DOHH2 (cell line): ENCODE results near the gene ANTXRL.
A peak's percentile ranks its signal among the peaks of the same experiment; 100 is the strongest.
"Not testable (repeated sequence)": the region's sequence is repeated elsewhere in the genome, so short reads cannot be mapped to it uniquely, and the experiment has no call there.

Experiments
- H3F3A ChIP-seq: fragments of 200-600 bp; sonication (generic), shearing (Covaris generic); 2 replicates; pipeline ENCODE4 v1.6.0; 2016; ENCODE audit warnings: antibody characterized with exemption, mild to moderate bottlenecking; ENCODE audit not compliant: control insufficient read depth, insufficient read depth
- H3K27ac ChIP-seq: fragments of 200-600 bp; sonication (generic); 2 replicates; pipeline ENCODE4 v1.5.1; 2014; ENCODE audit warnings: low read depth, mild to moderate bottlenecking, low read length, moderate library complexity
- H3K27me3 ChIP-seq: fragments of 200-600 bp; sonication (generic); 2 replicates; pipeline ENCODE4 v1.6.1; 2014; ENCODE audit warnings: mild to moderate bottlenecking, low read length, mixed read lengths; ENCODE audit not compliant: control insufficient read depth
- H3K36me3 ChIP-seq: fragments of 200-600 bp; sonication (generic); 2 replicates; pipeline ENCODE4 v1.6.1; 2014; ENCODE audit warnings: mild to moderate bottlenecking, low read length, moderate library complexity, mixed read lengths; ENCODE audit not compliant: control insufficient read depth
- H3K4me1 ChIP-seq: fragments of 200-600 bp; sonication (generic); 2 replicates; pipeline ENCODE4 v1.6.1; 2014; ENCODE audit warnings: mild to moderate bottlenecking, low read length, mixed read lengths; ENCODE audit not compliant: control insufficient read depth
- H3K4me2 ChIP-seq: fragments of 200-600 bp; sonication (generic); 2 replicates; pipeline ENCODE4 v1.6.0; 2014; ENCODE audit warnings: mild to moderate bottlenecking, low read length, moderate library complexity
- H3K4me3 ChIP-seq: fragments of 200-600 bp; sonication (generic); 2 replicates; pipeline ENCODE4 v1.5.1; 2014; ENCODE audit warnings: mild to moderate bottlenecking, low read length, mixed read lengths
- H3K79me2 ChIP-seq: fragments of 200-600 bp; sonication (generic); 2 replicates; pipeline ENCODE4 v1.6.1; 2014; ENCODE audit warnings: mild to moderate bottlenecking, low read length, mixed read lengths; ENCODE audit not compliant: control insufficient read depth
- H3K9me2 ChIP-seq: fragments of 200-600 bp; sonication (generic); replicated peaks from 2 replicates; pipeline ENCODE4 v1.6.1; 2014; ENCODE audit warnings: mild to moderate bottlenecking, low read length, mixed read lengths; ENCODE audit not compliant: control insufficient read depth
- H3K9me3 ChIP-seq: fragments of 200-600 bp; sonication (generic); 2 replicates; pipeline ENCODE4 v1.6.1; 2014; ENCODE audit warnings: antibody characterized with exemption, low read length, mixed read lengths; ENCODE audit not compliant: control insufficient read depth, insufficient read depth
- H4K20me1 ChIP-seq: fragments of 200-600 bp; sonication (generic); 2 replicates; pipeline ENCODE4 v1.6.0; 2014; ENCODE audit warnings: low read depth, mild to moderate bottlenecking, antibody characterized with exemption, low read length, moderate library complexity; ENCODE audit not compliant: control insufficient read depth, insufficient read depth
- CTCF ChIP-seq: fragments of 200-600 bp; sonication (generic); IDR thresholded peaks from one replicate; pipeline ENCODE4 v1.5.1; 2014; ENCODE audit warnings: antibody characterized with exemption, mild to moderate bottlenecking, low read depth, low read length; ENCODE audit not compliant: poor library complexity, severe bottlenecking
- EZH2phosphoT487 ChIP-seq: fragments of 200-600 bp; sonication (generic); IDR thresholded peaks from 2 replicates; pipeline ENCODE4 v1.6.1; 2017; ENCODE audit warnings: borderline replicate concordance, mild to moderate bottlenecking, antibody characterized with exemption, low read length, moderate library complexity, mixed read lengths

The ANTXRL gene

GRCh38 chr10:46255801-46256747, 30.7 kb upstream of the ANTXRL start:
- no peaks in the 10 kb centered on the region for H3F3A ChIP-seq
- H3K79me2 ChIP-seq: no peaks in the 10 kb centered on the region
- H3K9me2 ChIP-seq: no peaks in the 10 kb centered on the region
- no peak overlapping the region for H3K27ac ChIP-seq
- H4K20me1 ChIP-seq: no peaks in the 10 kb centered on the region
- H3K4me2 ChIP-seq: no peak overlapping the region
- no peaks in the 10 kb centered on the region for H3K9me3 ChIP-seq
- no peaks in the 10 kb centered on the region; the same call in 1 of the 2 replicates for H3K36me3 ChIP-seq
- H3K4me1 ChIP-seq: peaks cover 5% of the 10 kb centered on the region
- TF ChIP-seq EZH2phosphoT487: no peak
- peak; percentile 48 for TF ChIP-seq CTCF
- H3K4me3 ChIP-seq: no peak overlapping the region
- no peaks in the 10 kb centered on the region for H3K27me3 ChIP-seq

GRCh38 chr10:46257099-46257498, 29.7 kb upstream of the ANTXRL start:
- no peaks in the 10 kb centered on the region for H3K9me2 ChIP-seq
- peaks cover 3% of the 10 kb centered on the region; the same call in 1 of the 2 replicates for H3K36me3 ChIP-seq
- H3K79me2 ChIP-seq: no peaks in the 10 kb centered on the region
- no peak overlapping the region for H3K4me2 ChIP-seq
- H4K20me1 ChIP-seq: no peaks in the 10 kb centered on the region
- H3K27ac ChIP-seq: no peak overlapping the region
- H3K4me3 ChIP-seq: no peak overlapping the region
- H3K27me3 ChIP-seq: no peaks in the 10 kb centered on the region
- peaks cover 15% of the 10 kb centered on the region for H3K4me1 ChIP-seq
- H3K9me3 ChIP-seq: no peaks in the 10 kb centered on the region
- no peaks in the 10 kb centered on the region for H3F3A ChIP-seq
- no peak for TF ChIP-seq EZH2phosphoT487
- TF ChIP-seq CTCF: no peak

- H3K9me3 ChIP-seq: not testable (repeated sequence)
These were observed 23.8 kb upstream of the ANTXRL start for GRCh38 chr10:46262906-46263560.

GRCh38 chr10:46263831-46264268, 22.9 kb upstream of the ANTXRL start:
- Histone ChIP-seq H3K9me3 (no peaks in the 10 kb centered on the region), H3K36me3 (peaks cover 3% of the 10 kb centered on the region; the same call in 1 of the 2 replicates), H3K4me2 (no peak overlapping the region), H3F3A (no peaks in the 10 kb centered on the region), H3K79me2 (peaks cover 15% of the 10 kb centered on the region), H3K4me3 (no peak overlapping the region), H4K20me1 (no peaks in the 10 kb centered on the region), H3K27ac (no peak overlapping the region), H3K4me1 (peaks cover 51% of the 10 kb centered on the region), H3K9me2 (no peaks in the 10 kb centered on the region), H3K27me3 (no peaks in the 10 kb centered on the region)
- TF ChIP-seq CTCF: no peak
- TF ChIP-seq EZH2phosphoT487: no peak

More at GRCh38 chr10:46262906-46263560, 23.8 kb upstream of the ANTXRL start:
- not testable (repeated sequence) for H3K27me3 ChIP-seq, H3K4me2 ChIP-seq, H3K36me3 ChIP-seq, H3F3A ChIP-seq, H3K79me2 ChIP-seq, H4K20me1 ChIP-seq, H3K27ac ChIP-seq, H3K4me3 ChIP-seq, H3K9me2 ChIP-seq
- H3K4me1 ChIP-seq: peaks cover 42% of the 10 kb centered on the region
